A549 treated with ZK216348 at 1 μM for 4 hours (cell line): Measurements from ENCODE around the gene NT5DC2. TPM values are rescaled to one million over a fixed set of nuclear protein-coding genes. Genes with fewer than 3 reads are reported as not detected.

Experiments used
- total RNA-seq: library from RNA; stranded (reverse); fragments of 200-300 nt; extraction: Qiagen RNA extraction; gene quantifications from 5 replicates; pipeline ENCODE4 v1.2.3, GENCODE V29; 2022; ENCODE audit warnings: low read depth

The NT5DC2 gene
- total RNA-seq, result 70.6 to 110 TPM (median 101 TPM) in 5 replicates

DNA sequence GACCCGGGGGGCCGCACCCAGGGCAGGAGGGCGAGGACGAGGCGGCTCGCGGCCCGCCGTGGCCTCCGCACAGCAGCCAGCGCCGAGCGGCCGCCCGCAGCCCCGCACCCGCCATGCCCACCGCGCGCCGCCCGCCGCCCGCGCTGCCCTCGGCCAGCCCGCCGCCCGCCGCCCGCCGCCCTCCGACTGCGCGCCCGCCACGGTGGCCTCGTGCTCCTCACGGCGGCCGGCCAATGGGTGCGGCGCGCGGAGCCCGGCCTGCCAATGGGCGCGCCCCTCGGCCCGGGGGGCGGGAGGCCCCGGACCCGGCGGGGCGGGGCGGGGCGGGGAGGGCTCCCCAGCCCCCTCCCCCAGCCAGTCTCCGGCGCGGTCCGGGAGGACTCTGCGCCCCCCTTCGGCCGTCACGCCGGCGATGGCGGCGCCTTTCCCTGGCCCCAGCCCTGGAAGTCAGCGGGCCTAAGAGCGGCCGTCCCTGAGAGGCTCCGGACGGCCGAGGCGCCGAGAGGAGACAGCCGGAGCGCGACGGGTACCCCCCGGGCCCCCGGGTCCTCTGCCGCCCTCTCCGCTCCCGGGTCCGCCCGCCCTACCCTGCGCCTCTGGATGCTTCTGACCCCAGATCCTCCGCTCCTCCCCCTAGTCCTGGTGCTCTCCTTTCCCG is at the start of gene NT5DC2:
TSS of gene NT5DC2 (minus strand) at position 235 of the 658 bp plus-strand sequence. CDS start at position 115, 120 bp downstream.

GRCh38 chr3:52536369-52537164 is 2.9 kb upstream of the NT5DC2 start, which contains the start of gene UQCC5:
TSS of gene UQCC5 (plus strand) at chr3:52536605. CDS start at chr3:52536756, 151 bp downstream.

DNA sequence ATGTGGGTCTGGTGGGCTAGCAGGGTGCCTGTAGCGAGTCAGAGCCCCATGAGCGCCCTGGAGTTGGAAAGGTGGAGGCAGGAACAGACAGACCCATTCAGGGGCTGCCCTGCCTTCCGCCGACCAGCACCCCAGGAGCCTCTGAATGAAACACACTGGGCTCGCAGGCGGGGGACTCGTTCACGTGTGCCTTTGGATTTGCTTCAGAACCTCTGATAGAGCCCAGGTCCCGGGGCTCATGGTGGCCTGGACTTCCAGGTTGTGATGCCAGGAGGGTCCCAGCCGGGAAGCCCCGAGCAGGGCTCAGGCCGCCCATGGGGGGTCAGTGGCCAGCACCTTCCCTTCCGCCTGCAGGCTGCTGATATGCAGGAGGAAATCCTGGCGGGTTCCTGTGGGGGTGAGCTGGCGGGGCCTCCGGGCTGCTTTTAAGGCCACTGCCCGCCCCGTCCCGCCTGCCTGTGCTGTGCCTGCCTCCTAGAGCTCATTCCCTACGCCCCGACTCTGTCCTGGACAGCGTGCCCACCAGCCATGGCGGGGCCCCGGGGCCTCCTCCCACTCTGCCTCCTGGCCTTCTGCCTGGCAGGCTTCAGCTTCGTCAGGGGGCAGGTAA is 38.7 kb downstream of the NT5DC2 start, which contains the start of gene STAB1:
TSS of gene STAB1 (plus strand) at position 453 of the 610 bp plus-strand sequence. CDS start at position 529, 76 bp downstream.

Other genes with a start within 250 kb of the NT5DC2 start
- gene GLYCTK, start 246.0 kb downstream of the NT5DC2 start, total RNA-seq, result 1.5 to 4.6 TPM (median 3.8 TPM) in 5 replicates
- 0.72 to 1.6 TPM (median 0.89 TPM) in 5 replicates for gene DNAH1, start 217.5 kb downstream of the NT5DC2 start, total RNA-seq
- 25.6 to 40.0 TPM (median 38.8 TPM) in 5 replicates for gene BAP1, start 123.8 kb downstream of the NT5DC2 start, total RNA-seq
- gene PHF7, start 123.2 kb downstream of the NT5DC2 start, total RNA-seq, result 2.1 to 4.5 TPM (median 2.7 TPM) in 5 replicates
- 0.07 to 0.15 TPM (median 0.12 TPM) in 5 replicates for gene SEMA3G, start 88.8 kb downstream of the NT5DC2 start, total RNA-seq
- 0.87 to 2.3 TPM (median 1.2 TPM) in 5 replicates for gene TNNC1, start 79.8 kb downstream of the NT5DC2 start, total RNA-seq
- 10.9 to 17.3 TPM (median 14.4 TPM) in 5 replicates for gene NISCH, start 78.3 kb downstream of the NT5DC2 start, total RNA-seq
- gene STAB1, start 38.5 kb downstream of the NT5DC2 start, total RNA-seq, result 0.09 to 0.14 TPM in 2 of 5 replicates, not detected in the others
- 43.4 to 69.8 TPM (median 59.8 TPM) in 5 replicates for gene UQCC5, start 2.7 kb upstream of the NT5DC2 start, total RNA-seq
- 10.7 to 17.2 TPM (median 14.0 TPM) in 5 replicates for gene PBRM1, start 152.1 kb upstream of the NT5DC2 start, total RNA-seq
- 81.3 to 199 TPM (median 94.2 TPM) in 5 replicates for gene GNL3, start 152.2 kb upstream of the NT5DC2 start, total RNA-seq
- gene GLT8D1, start 171.9 kb upstream of the NT5DC2 start, total RNA-seq, result 34.7 to 41.4 TPM (median 39.2 TPM) in 5 replicates
- 142 to 178 TPM (median 160 TPM) in 5 replicates for gene SPCS1, start 172.2 kb upstream of the NT5DC2 start, total RNA-seq
- gene NEK4, start 237.1 kb upstream of the NT5DC2 start, total RNA-seq, result 11.5 to 14.3 TPM (median 12.9 TPM) in 5 replicates
- not detected in 5 replicates for gene ITIH1, start 243.7 kb upstream of the NT5DC2 start, total RNA-seq